GM06990 (cell line): Measurements from ENCODE around the gene CPEB3.

Experiments
- DNase-seq: peaks from one replicate; pipeline ENCODE4 v3.0.0-alpha.2; 2011; ENCODE audit not compliant: insufficient read length; ENCODE audit errors: extremely low read depth
- H3K27me3 ChIP-seq: replicated peaks from 2 replicates; pipeline ENCODE4 v1.6.0; 2011; ENCODE audit warnings: low read length; ENCODE audit not compliant: control insufficient read depth, insufficient read depth
- H3K36me3 ChIP-seq: 2 replicates; pipeline ENCODE4 v1.5.1; 2011; ENCODE audit warnings: low read length; ENCODE audit not compliant: control insufficient read depth, insufficient read depth
- H3K4me3 ChIP-seq: replicated peaks from 2 replicates; pipeline ENCODE4 v1.5.1; 2011; ENCODE audit warnings: low read depth, mild to moderate bottlenecking, control low read depth, low read length
- CTCF ChIP-seq: IDR thresholded peaks from 2 replicates; pipeline ENCODE4 v1.5.1; 2011; ENCODE audit warnings: low read length, control low read depth, mild to moderate bottlenecking, inconsistent platforms; ENCODE audit not compliant: insufficient read depth, poor library complexity, severe bottlenecking

Gene CPEB3

GRCh38 chr10:92303096-92303495 lies 12.2 kb upstream of the CPEB3 start:
- Histone ChIP-seq H3K27me3 (no peaks in the 10 kb centered on the region), H3K4me3 (no peak overlapping the region), H3K36me3 (no peaks in the 10 kb centered on the region; the same call in none of the 2 replicates)
- DNase-seq = no peak
- TF ChIP-seq CTCF = no peak

- Histone ChIP-seq H3K4me3 (no peak overlapping the region), H3K27me3 (no peaks in the 10 kb centered on the region), H3K36me3 (no peaks in the 10 kb centered on the region; the same call in none of the 2 replicates)
- no peak for TF ChIP-seq CTCF
- no peak for DNase-seq
Measured at GRCh38 chr10:92298487-92298886, 7.6 kb upstream of the CPEB3 start.

GRCh38 chr10:92291921-92292845 lies 1.3 kb upstream of the CPEB3 start:
- Histone ChIP-seq H3K36me3 (no peaks in the 10 kb centered on the region; the same call in 1 of the 2 replicates), H3K27me3 (no peaks in the 10 kb centered on the region), H3K4me3 (peak overlapping the region; percentile 97)
- TF ChIP-seq CTCF = peak; percentile 62
- DNase-seq = peak; percentile 38

- Histone ChIP-seq H3K4me3 (peak overlapping the region; percentile 97), H3K36me3 (no peaks in the 10 kb centered on the region; the same call in 1 of the 2 replicates), H3K27me3 (no peaks in the 10 kb centered on the region)
- DNase-seq = no peak
- TF ChIP-seq CTCF = no peak
Measured at GRCh38 chr10:92291616-92291865, 663 bp upstream of the CPEB3 start.

GRCh38 chr10:92290076-92290836 lies 622 bp downstream of the CPEB3 start:
- no peak for TF ChIP-seq CTCF
- peak overlapping the region; percentile 97 for H3K4me3 ChIP-seq
- no peak for DNase-seq
- H3K27me3 ChIP-seq = no peaks in the 10 kb centered on the region
- H3K36me3 ChIP-seq = no peaks in the 10 kb centered on the region; the same call in 1 of the 2 replicates
